Activated T-helper 1 cell treated with anti-CD3 and anti-CD28 coated beads, Interleukin-2, amount 50 U/mL, for 16 hours (primary cell): ENCODE results near the gene S100A3.
"Not testable (repeated sequence)": the region's sequence is repeated elsewhere in the genome, so short reads cannot be mapped to it uniquely, and the experiment has no call there.

Experiments
- DNase-seq, 2 donors: peaks; one replicate each; pipeline ENCODE4 v3.0.0-alpha.2; 2020; ENCODE audit warnings: low read depth in 1 of 2, low spot score in 1 of 2

S100A3 gene

DNA sequence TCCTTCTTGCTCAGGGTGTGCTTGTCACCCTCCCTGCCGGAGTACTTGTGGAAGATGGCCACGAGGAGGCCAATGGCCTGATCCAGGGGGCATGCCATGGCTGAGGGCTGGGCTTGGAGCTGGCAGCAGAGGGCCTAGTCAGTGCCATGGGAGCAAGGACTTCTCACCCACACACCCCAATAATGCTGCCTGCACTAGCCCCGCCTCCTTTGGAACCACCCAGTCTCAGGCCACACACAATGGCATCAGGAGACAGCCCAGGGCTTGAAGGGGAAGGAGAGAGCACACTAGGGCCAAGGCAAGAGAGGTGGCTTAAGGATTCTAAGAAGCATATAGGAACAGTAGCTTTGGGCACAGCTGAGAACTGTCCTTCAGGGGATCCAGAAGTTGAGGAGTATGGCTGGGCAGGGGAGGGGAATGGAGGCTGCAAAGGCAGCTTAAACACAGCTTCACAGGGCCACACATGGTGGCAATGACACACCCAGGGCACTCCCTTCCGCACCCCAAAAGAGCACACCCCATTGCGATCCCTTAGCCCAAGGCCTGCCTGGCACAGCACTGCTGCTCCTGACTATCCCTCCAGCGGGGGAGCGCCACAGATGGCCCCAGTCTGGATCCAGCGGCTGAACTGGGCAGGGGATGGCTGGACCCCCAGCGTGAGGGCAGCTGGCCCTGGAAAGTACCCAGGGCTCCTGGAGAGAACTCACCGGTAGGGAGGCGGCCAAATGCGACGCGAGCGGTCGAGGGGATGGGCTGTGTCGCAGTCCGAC lies 13.6 kb downstream of the S100A3 start, which contains the start of gene S100A6:
Gene S100A6 (minus strand): TSS at position 750 of the 770 bp plus-strand sequence. CDS start 652 bp downstream, at position 98.
- DNase-seq = no peak

DNA sequence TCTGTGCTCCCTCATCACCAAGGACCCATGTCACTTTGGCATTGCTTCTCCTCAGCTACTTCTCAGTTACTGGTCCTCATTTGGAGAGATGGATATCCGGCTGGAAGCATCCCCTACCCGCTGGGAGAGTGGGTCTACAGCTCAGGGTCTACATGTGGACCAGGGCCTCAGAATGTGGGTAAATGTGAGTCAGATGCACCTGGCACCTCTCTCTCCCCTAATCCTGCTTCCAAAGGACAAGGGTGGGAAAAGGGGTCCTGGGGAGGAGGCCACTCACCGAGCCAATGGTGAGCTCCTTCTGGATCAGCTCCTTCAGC lies 14.2 kb downstream of the S100A3 start:
- DNase-seq = no peak

DNA sequence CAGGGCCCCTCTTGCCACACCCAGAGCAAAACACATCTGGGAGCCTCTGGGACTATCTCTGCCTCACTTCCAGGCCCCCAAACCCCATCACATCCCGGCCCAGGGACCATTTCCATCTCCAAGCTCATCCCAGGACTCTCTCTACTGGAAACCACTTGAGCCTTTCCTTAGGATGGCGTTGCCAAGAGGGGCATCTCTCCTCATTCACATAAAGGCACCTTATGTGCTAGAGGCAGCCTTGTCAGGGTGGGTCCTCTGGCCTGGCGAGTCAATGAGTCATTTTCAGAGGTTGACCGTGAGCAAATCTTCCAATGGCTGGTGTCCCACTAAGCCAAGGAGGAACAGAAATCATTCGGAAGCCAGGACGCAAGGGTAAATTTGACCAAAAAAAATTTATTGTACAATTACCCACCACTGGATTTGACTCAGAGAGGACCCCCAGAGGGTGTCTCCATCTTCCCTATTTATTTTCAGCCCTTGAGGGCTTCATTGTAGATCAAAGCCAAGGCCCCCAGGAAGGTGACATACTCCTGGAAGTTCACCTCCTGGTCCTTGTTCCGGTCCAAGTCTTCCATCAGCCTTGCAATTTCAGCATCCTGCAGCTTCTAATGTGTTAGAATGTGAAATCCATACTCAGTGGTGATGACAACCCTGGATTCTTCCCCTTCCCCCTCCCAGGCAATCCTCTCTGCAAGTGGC lies 14.7 kb downstream of the S100A3 start:
- DNase-seq = no peak

DNA sequence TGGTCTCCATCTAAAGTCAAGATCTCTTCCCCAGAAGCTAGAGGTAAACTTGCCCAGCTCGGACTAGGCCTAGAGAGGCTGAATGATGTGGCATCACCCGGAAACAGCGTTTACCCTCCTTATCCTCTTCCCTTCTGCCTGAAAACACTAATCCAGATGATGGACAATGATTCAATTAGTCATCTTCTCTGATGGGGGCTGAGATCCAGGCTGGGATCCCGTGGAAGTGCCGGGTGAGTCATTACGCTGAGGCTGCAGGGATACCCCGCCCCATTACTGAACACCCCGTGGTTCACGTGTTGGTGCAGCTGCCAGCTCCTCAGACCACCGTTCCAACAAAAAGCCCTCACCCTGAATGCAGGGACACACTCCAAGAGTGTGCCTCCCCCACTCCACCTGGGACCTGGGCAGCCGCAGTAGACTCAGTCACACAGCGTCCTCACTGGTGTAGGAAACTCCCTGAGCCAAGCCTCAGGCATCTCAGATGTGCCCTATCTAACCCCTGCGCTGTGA lies 15.3 kb downstream of the S100A3 start:
- no peak for DNase-seq

DNA sequence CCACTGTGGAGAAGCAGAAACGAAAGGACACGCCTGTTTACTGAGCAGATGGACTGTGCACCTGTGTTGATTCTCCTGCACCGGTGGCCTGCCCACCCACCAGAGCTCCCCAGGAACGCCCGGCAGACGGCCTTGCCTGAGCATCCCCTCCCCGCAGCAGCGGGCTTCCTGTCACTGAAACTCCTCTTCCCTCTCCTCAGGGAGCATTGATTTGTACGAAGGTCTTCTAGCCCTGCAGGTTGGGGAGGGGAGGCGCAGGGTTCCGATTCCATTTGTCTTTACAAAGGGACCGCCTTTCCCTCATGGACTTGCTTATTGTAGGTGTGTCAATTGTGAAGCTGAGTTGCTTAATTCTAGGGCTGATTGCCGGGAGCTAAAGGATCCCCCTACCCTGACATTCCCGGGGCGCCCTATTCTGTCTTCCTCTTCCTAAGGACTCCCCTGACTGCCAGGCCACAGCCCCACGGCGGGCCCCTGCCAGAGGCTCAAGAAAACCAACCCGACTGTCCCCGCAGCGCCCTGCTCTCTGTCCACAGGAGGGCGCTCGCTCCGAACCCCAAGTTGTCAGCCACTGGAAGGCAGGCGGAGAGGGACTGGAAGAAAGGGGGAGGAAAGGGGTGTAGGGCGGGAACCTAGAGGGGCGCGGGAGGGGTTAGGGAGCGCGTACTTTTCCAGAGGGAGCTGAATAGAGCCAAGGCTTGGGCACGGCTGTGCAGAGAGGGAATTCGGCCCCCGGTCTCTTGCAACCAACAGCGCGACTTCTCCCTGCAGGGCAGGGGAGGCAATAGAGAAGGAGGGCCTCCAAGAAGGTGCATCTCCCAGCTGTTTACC lies 16.1 kb downstream of the S100A3 start:
- DNase-seq = peak; percentile 58 to 69

DNA sequence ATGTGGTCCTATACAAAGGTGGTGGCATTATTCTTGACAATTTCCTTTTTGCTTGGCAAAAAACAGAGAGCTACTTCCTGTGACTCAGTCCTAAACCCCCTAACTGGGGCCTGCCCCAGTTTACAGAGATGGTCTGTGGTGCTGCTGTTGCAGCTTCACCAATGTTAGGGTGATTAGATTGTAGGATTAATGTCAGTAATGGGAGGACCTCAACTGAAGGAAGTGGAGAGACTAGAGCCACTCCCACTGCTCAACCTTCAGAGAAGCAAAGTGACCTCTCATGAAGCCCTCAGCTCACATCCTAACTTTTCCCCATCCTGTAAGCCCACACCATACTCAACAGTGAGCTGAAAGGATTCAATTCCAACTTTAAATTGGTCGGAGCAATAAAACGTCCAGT lies 16.9 kb downstream of the S100A3 start:
- DNase-seq = no peak

DNA sequence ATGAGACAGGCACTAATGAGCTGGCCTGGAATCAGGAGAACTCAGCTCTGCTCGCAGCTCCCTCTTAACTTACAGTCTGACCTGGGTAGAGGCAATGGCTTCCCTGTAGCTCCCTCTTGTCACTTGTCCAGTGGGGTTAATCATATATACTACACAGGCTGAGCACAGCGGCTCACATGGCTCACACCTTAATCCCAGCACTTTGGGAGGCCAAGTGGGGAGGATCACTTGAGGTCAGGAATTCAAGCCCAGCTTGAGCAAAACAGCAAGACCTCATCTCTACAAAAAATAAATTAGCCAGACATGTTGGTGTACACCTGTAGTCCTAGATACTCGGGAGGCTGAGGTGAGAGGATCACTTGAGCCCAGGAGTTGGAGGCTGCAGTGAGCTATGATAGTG lies 17.4 kb downstream of the S100A3 start:
- no peak for DNase-seq

DNA sequence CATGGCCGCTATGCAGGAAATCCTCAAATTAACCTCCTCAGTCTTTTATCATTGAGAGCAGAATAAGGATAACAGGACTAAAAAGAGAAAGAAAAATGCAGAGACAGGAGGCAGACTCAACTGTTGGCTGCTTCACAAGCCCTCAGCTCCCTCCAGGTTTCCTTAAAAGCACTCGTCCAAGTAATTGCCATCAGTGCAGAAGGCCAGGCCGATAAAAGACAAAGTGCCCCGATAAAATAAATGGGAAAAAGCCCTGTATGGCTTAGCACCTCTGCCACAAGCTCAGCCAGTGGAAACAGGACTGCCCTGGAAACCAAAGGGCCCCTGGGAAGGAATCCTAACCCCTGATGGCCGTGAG lies 21.4 kb downstream of the S100A3 start:
- DNase-seq = no peak

DNA sequence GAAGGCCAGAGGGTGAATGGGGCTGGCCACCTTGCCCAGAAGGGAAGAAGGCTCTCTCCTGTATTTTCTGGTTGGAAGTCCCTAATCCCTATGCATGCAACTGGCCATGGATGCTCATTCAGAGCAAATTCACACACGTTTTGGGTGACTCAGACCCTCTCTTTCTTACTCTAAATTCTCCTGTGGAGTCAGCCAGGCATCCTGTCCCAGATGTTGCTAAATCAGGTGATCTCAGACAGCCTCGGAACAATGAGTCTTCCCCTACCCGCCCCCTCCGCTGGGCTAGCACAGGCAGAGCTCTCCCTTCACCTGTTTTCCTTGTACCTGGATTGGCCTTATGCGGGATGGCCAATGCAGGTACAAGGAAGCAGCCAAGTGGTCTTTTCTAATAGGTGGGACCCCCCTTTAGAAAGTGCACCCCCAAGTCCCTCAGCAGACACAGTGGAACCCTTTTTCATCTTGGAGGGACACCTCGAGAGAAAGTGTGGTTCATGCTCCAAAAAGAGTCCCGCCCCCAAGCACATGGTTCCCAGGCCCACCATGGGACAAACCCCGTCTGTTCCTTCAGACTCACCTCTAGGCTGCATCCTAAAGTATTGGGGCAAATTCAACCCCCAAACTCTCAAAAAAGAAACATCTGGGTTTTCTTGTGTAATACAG lies 21.9 kb downstream of the S100A3 start:
- no peak for DNase-seq

DNA sequence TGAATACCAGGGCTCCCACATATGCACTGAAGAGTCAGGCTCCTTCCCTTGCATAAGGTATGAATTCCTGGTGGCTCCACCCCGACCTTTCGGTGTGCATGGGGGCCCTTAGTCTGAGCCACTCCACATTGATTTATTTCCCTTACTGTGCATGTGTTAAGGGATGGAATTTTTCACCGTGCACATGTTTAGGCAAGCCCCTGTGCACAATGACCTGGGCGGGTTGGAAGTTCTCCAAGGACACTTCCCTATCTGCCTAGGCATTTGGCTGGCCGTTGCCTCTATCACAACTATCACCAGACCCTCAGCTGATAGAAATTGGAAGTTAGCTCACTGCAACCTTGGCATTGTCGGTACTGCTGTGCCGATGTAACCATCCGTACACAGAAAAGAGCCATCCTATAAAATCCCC lies 22.9 kb downstream of the S100A3 start:
- no peak for DNase-seq

DNA sequence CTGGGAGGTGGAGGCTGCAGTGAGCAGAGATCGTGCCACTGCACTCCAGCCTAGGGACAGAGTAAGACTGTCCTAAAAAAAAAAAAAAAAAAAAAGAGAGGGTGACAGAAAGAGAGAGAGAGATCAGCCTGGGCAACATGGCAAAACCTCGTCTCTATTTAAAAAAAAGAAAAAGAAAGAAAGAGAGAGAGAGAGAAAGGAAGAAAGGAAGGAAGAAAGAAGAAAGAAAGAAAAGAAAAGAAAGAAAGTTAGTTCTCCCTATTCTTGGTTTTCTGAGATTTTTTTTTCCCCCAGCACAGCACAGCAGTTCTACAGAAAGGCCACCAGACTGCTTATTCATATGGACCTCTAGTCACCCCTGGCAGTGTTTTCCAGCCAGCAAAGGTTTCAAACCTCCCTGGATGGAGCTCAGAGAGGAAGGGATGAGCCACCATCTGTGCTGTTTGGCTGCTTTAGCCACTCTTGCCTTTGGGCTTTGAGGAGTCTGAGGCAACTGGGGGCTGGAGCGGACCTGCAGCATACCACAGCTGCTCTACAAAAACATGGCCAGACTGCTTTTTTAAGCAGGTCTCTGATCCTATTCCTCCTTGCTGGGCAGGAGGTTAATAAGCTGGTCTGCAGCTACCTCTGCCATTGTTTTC lies 23.9 kb downstream of the S100A3 start:
- DNase-seq = no peak

DNA sequence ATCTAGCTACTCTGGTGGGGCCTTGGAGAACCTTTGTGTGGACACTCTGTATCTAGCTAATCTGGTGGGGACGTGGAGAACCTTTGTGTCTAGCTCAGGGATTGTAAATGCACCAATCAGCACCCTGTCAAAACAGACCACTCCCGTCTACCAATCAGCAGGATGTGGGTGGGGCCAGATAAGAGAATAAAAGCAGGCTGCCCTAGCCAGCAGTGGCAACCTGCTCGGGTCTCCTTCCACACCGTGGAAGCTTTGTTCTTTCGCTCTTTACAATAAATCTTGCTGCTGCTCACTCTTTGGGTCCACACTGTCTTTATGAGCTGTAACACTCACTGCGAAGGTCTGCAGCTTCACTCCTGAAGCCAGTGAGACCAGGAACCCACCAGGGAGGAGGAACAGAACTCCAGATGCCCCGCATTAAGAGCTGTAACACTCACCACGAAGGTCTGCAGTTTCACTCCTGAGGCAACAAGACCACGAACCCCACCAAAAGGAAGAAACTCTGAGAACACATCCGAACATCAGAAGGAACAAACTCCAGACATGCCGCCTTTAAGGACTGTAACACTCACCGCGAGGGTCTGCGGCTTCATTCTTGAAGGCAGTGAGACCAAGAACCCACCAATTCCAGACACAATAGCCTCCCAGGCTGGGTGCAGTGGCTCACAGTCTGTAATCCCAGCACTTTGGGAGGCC lies 26.6 kb downstream of the S100A3 start:
- not testable (repeated sequence) for DNase-seq

DNA sequence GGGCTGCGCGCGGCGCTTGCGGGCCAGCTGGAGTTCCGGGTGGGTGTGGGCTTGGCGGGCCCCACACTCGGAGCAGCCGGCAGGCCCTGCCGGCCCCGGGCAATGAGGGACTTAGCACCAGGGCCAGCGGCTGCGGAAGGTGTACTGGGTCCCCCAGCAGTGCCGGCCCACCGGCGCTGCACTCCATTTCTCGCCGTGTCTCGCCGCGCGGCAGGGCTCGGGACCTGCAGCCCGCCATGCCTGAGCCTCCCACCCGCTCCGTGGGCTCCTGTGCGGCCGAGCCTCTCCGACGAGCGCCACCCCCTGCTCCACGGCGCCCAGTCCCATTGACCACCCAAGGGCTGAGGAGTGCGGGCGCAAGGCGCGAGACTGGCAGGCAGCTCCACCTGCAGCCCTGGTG lies 27.2 kb downstream of the S100A3 start:
- not testable (repeated sequence) for DNase-seq

DNA sequence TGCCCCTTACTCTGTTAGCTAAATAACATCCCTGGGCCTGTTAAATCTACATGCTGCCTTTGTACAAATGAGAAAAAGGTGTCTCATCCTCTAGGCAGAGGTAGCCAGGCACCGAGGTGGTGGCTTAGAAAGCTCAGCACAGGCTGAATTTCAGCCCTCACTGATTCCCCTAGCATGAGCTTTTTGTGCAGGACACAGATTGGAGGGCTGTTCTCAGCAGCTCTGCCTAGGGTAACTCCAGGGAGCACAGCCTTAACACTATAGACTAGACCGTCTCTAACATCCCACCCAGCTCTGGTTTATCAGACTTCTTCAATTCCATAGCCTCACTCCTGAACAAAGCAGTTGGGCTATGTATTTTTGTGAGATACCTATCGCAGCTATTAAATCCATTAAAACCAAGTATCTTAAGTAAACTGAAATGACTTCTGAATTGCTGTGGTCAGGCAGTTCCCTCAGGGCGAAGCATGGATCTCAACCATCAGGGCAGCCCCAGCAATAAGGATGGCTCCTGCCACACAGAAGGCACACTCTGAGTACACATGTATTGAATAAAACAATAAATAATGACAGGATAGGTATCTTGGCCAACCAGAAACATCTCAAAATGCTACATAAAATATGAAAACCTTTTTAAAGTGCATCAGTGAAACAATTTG lies 28.1 kb downstream of the S100A3 start:
- DNase-seq = no peak

DNA sequence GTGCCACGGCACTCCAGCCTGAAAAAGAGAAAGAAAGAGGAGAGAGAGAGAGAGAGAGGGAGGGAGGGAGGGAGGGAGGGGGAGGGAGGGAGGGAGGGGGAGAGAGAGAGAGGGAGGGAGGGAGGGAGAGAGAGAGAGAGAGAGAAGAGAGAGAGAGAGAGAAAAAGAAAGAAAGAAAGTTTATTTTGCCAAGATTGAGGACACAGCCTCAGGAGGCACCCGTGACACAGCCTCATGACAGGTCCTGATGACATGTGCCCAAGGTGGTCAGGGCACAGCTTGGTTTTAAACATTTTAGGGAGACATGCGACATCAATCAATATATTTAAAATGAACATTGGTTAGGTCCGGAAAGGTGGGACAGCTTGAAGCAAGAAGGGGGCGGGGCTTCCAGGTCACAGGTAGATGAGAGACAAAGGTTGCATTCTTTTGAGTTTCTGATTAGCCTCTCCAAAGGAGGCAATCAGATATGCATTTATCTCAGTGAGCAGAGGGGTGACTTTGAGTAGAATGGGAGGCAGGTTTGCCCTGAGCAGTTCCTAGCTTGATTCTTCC lies 28.8 kb downstream of the S100A3 start:
- DNase-seq = not testable (repeated sequence)

DNA sequence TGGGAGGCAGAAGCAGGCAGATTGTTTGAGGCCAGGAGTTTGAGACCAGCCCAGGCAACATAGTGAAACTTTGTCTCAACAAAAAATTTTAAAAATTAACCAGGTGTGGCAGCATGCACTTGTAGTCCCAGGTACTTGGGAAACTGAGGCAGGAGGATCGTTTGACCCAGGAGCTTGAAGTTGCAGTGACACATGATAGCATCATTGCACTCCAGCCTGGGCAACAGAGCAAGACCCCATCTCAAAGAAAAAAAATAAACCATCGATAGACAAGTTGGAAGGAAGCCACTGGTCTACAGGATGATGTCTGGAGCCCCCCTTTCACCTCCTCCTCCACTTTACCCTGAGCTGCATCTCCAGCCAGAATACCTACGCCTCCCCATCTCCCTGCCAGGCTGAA lies 29.8 kb downstream of the S100A3 start:
- no peak for DNase-seq

DNA sequence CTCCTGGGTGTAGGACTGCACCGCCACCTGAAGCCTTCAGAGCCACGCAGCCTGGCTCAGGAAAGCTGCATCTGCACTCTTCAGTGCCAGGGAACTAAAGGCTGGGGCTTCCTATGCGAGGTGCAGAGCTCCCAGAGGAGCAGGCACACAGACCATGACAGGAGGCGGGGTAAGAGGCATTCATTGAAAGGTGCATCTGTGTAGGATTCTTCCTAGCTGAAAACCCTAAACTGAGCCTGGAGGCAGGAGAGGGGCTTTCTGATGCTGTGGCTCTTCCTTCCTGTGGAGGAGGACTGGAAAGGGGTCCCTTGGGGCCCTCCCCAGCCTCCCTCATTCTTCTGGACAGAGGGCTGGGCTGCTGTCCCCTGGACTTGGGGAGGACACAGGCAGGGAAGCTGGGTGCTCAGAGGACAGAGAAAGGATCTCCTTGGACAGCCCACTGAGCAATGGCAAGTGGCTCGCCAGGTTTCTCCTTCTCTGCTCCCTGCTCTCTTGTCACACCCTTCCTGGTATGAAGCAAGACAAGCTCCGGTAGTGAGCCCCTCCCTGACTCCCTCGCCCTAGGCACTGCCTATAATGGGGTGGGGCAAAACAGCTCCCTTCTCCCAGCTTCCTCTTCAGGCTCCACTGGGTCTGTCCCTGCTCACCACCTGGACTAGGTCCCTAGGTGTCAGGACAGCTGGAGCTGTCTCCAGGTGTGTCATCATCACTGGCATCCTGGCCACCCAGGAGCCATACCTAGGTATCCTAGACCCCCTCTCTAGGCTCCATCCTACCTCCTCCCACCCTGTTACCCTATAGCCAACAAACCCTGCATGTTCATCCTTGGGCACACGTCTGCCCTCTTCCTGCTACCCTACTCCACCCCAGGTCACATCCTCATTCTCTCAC lies 33.3 kb downstream of the S100A3 start:
- DNase-seq = no peak

DNA sequence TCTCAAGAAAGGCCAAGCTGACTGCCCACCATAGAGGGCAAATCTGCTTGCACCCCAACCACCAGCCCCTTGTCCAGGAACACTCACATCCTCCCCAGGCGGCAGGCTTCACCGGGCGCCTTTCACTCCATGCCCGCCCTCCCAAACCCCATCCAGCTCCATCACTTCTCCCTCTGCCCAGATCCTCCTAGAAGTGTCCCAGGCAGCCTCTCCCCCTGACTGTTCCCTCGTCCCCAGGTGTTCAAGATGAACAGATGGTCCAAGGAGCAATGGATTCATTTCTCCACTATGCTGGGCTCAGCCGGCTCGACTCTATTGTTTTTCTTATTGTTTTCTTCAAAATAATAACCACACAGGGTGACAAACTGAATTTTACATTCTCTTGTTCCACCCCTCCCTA lies 35.4 kb downstream of the S100A3 start:
- DNase-seq = no peak
